ENCODE results near the gene LUC7L3.

DNA sequence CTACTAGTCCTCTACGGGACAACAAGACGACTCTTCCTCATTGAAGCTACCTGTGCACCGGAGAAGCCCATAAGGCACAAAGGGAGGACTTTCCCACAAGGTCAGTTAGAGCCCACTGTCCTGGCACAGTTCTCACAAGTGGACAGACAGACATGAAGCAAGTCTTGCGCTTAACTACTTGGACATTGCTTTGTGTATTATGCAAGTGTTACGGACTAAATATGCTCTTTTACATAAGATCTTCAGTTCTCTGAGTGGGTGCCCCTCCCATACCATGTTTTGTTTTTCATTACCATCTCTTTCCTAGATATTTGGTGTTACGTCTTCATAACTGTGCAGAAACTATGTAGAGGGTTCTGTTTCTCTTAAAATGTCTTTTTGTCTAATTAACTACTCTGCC, 29.8 kb downstream of the LUC7L3 start:
- TF ChIP-seq, protein P1, sequence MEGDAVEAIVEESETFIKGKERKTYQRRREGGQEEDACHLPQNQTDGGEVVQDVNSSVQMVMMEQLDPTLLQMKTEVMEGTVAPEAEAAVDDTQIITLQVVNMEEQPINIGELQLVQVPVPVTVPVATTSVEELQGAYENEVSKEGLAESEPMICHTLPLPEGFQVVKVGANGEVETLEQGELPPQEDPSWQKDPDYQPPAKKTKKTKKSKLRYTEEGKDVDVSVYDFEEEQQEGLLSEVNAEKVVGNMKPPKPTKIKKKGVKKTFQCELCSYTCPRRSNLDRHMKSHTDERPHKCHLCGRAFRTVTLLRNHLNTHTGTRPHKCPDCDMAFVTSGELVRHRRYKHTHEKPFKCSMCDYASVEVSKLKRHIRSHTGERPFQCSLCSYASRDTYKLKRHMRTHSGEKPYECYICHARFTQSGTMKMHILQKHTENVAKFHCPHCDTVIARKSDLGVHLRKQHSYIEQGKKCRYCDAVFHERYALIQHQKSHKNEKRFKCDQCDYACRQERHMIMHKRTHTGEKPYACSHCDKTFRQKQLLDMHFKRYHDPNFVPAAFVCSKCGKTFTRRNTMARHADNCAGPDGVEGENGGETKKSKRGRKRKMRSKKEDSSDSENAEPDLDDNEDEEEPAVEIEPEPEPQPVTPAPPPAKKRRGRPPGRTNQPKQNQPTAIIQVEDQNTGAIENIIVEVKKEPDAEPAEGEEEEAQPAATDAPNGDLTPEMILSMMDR (IDR thresholded peaks at IDR 0.05) = no peak
- no peak for TF ChIP-seq EP300 (IDR thresholded peaks at IDR 0.05)
